Right lobe of liver (tissue), 6 donors: ENCODE results near the gene FOXJ1. TPM values are rescaled to one million over a fixed set of nuclear protein-coding genes. Genes with fewer than 3 reads are reported as not detected.

Source experiments
- ATAC-seq, 4 donors: fragments of 200-7000 bp; cut with Tn5 transposase; one replicate each; pipeline ENCODE4 v1.9.1; 2020; ENCODE audit warnings: mild to moderate bottlenecking in 4 of 4, moderate library complexity in 4 of 4
- DNase-seq, 3 donors: peaks; one replicate each; pipeline ENCODE4 v3.0.0-alpha.2; 2020
- H3K27ac ChIP-seq, 3 donors: fragments of 200-600 bp; one replicate each; pipeline ENCODE4 v1.8.0; 2022
- H3K27me3 ChIP-seq, 2 donors: fragments of 200-600 bp; one replicate each; pipeline ENCODE4 v1.8.0; 2022
- H3K36me3 ChIP-seq, 4 donors: fragments of 200-600 bp; sonication (generic) in 1 of 4; one replicate each; pipeline versions ENCODE4 v1.5.1 to v1.8.0; 2017 to 2022; ENCODE audit warnings: control low read depth in 1 of 4
- H3K4me1 ChIP-seq, 4 donors: fragments of 200-600 bp; sonication (generic) in 1 of 4; one replicate each; pipeline versions ENCODE4 v1.5.1 to v1.8.0; 2017 to 2022; ENCODE audit warnings: control low read depth in 1 of 4
- H3K4me3 ChIP-seq, 3 donors: fragments of 200-600 bp; one replicate each; pipeline ENCODE4 v1.8.0; 2022
- H3K9me3 ChIP-seq, 4 donors: fragments of 200-600 bp; sonication (generic) in 1 of 4; one replicate each; pipeline versions ENCODE4 v1.5.1 to v1.8.0; 2017 to 2022; ENCODE audit warnings: control low read depth in 1 of 4
- POLR2A ChIP-seq: fragments of 450-650 bp; IDR thresholded peaks from one replicate; pipeline ENCODE4 v1.6.1; 2017; ENCODE audit warnings: antibody characterized with exemption, mild to moderate bottlenecking
- WGBS: methylation state at CpG from one replicate; pipeline ENCODE4 v1.1.6; 2018; ENCODE audit warnings: low coverage, low lambda C conversion rate; ENCODE audit not compliant: insufficient coverage; ENCODE audit errors: missing lambda C conversion rate; 5-methylcytosine and 5-hydroxymethylcytosine counted together
- intact Hi-C, 2 donors: fragments of 100-400 bp; cut with DNase I; formaldehyde crosslinking; loops; one replicate each; pipeline versions ENCODE4 v1.11.2 to v1.14.1; 2022
- total RNA-seq, 6 experiments: library from RNA; depleted of rRNA in 2 of 6; stranded (reverse); fragments of >200 nt in 2 of 6; fragmentation: NEBNext Ultra II Directional in 3 of 6; extraction: Animal tissue kit (Norgen Biotek cat#: 25700) in 3 of 6; gene quantifications; one replicate each; pipeline versions ENCODE4 v1.1.0 to v1.2.4, GENCODE V29; 2016 to 2023
- TF ChIP-seq, protein P1 (sequence below), 4 donors: fragments of 200-600 bp in 3 of 4; fragments of 450-650 bp in 1 of 4; IDR thresholded peaks; one replicate each; pipeline versions ENCODE4 v1.5.1 to v1.8.0; 2016 to 2022; ENCODE audit warnings: antibody characterized with exemption in 4 of 4, mild to moderate bottlenecking in 2 of 4
- donor health status: DM: no; HTN: yes; CAD: no.
- donor health status: DM: no; HTN: no; CAD: no.
- donor health status: DM: no; HTN: no; CAD: no.
- donor health status: DM: no; HTN: yes; CAD: no.
- donor health status: DM: no; HTN: yes; CAD: no.

FOXJ1 gene
- total RNA-seq, 6 experiments from 2014 or later, result 0.06 to 0.12 (median 0.11) TPM; not detected in 3

DNA sequence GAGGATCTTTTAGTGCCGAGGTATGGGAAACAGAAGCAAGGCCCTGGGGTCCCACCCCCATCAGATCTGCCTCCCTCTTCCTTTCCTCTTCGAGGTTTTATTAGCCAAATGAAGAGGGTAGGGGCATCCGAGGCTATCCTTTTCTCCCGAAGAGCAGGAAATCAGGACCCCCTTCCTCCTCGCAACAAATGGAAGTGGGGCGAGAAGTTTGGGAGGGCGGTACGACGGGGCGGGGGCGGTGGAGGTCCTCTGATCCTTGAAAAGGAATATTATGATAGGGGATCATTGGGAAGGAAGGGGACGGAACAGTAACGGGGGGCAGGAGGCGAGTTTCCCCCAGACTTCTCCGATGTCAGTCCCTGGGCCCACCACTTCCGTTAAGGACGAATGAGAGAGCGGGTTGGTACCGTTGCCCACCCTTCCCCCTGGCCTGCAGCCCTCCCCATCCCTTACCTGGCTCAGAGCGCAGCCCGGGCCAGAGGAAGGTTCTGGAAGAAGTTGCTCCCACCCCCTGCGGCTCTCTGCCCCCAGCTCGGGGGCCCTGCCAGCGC, 309 bp downstream of the FOXJ1 start:
- H3K27ac ChIP-seq, result no peak overlapping the region
- H3K27me3 ChIP-seq, result peaks cover 0 to 9% of the 10 kb centered on the region in 2 donors
- intact Hi-C loops, result loop anchor here in 1 of 2 donors (5.0 kb wide), 1 partner anchor 48 kb away; no protein-coding TSS in a partner anchor
- 4% methylated on average over 7 of the region's 24 CpGs for WGBS
- H3K4me3 ChIP-seq, result peak overlapping the region; percentile 37 to 44 (median 40)
- H3K36me3 ChIP-seq, result no peaks in the 10 kb centered on the region
- no peak for ATAC-seq
- H3K9me3 ChIP-seq, result no peaks in the 10 kb centered on the region
- TF ChIP-seq, protein P1, sequence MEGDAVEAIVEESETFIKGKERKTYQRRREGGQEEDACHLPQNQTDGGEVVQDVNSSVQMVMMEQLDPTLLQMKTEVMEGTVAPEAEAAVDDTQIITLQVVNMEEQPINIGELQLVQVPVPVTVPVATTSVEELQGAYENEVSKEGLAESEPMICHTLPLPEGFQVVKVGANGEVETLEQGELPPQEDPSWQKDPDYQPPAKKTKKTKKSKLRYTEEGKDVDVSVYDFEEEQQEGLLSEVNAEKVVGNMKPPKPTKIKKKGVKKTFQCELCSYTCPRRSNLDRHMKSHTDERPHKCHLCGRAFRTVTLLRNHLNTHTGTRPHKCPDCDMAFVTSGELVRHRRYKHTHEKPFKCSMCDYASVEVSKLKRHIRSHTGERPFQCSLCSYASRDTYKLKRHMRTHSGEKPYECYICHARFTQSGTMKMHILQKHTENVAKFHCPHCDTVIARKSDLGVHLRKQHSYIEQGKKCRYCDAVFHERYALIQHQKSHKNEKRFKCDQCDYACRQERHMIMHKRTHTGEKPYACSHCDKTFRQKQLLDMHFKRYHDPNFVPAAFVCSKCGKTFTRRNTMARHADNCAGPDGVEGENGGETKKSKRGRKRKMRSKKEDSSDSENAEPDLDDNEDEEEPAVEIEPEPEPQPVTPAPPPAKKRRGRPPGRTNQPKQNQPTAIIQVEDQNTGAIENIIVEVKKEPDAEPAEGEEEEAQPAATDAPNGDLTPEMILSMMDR (IDR thresholded peaks at IDR 0.05), result no peak
- no peak for TF ChIP-seq POLR2A
- no peak for DNase-seq
- peaks cover 0 to 10% (median 4%) of the 10 kb centered on the region in 4 donors for H3K4me1 ChIP-seq

DNA sequence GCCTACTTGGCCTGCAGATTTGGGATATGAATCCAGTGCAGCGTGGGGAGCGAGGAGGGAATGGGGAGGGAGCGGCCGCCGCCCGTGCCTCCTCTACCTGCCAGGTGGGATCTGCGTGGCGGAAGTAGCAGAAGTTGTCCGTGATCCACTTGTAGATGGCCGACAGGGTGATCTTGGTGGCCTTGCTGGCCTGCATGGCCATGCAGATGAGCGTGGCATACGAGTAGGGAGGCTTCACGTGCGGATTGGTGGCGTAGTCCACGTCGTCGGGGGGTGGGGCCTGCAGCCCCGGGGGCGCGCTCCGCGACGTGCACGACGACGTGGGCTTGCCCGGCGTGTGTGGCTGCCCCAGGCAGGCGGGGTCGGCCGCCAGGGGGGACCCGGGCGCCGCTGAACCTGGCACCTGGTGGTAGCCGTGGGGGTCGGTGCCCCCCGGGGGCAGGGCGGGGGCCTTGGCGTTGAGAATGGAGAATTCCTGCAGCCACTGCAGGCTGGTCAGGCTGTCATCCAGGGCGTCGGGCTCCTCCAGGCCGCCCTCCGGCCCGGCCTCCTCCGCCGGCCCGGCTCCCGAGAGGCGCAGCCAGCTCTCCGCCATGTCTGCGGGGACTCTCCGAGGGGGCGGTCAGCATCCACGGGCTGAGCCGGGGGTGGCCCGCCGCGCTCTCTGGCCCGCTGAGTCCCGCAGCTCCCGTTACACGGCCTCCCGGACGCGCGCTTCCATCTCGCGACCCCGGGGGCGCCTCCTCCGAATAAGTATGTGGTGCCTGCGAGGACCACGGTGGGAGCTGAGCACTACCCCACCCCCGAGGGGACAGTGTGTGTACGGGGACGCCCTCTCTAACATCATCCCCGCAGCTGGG, 1.0 kb downstream of the FOXJ1 start:
- peaks cover 0 to 10% (median 4%) of the 10 kb centered on the region in 4 donors for H3K4me1 ChIP-seq
- no peaks in the 10 kb centered on the region for H3K36me3 ChIP-seq
- DNase-seq, result peak in 1 of 3 donors; percentile 23
- WGBS, result 50% methylated on average over 15 of the region's 78 CpGs
- TF ChIP-seq, protein P1 (IDR thresholded peaks at IDR 0.05), result no peak
- TF ChIP-seq POLR2A, result no peak
- no peak overlapping the region for H3K27ac ChIP-seq
- H3K27me3 ChIP-seq, result peaks cover 0 to 9% of the 10 kb centered on the region in 2 donors
- intact Hi-C loops, result loop anchor here in 1 of 2 donors (5.0 kb wide), 1 partner anchor 48 kb away; no protein-coding TSS in a partner anchor
- H3K9me3 ChIP-seq, result no peaks in the 10 kb centered on the region
- ATAC-seq, result no peak
- H3K4me3 ChIP-seq, result no peak overlapping the region

DNA sequence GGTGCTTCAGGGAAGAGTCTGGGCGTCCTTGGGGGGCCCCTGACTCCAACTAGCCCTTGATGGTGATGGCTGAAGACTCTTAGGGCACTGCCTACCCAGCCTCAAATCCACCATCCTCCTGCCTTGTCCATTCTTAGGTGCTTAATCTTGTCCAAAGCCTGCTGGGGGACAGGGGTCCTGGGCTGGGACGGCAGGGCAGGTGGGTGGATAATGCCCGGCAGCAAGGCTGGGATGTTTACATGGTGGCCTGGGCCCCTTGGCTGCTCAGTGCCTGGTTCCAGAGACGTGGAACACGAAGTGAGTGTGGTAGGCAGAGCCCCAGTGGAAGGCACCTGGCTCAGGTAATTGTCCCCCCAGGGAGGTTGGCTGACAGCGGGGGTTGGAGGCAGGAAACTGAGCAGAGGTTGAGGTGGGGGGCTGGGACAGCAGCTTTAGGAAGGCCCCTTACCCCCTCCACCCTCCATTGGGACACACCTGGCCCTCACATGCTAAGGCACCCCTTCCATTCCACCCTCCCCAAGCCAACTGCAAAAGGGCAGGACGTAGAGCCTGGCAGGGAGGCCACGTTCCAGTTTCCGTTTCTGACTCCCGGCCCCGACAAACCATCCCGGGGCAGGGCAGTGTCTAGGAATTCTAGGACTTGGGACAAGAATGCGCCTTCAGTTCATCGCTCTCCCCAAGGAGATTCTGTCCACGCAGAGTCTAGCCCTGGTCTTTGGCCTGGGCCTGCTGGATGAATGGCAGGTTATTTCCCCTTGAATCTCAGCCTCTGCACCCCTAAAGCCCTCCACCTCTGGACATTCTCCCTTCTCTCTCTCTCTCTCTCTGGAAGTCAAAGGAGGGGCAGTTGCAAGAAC, 1.9 kb downstream of the FOXJ1 start:
- H3K4me3 ChIP-seq, result no peak overlapping the region
- H3K27me3 ChIP-seq, result peaks cover 0 to 9% of the 10 kb centered on the region in 2 donors
- no peak overlapping the region for H3K27ac ChIP-seq
- no peaks in the 10 kb centered on the region for H3K9me3 ChIP-seq
- intact Hi-C loops, result no loop called here
- H3K4me1 ChIP-seq, result peaks cover 0 to 10% (median 4%) of the 10 kb centered on the region in 4 donors
- no peak for TF ChIP-seq POLR2A
- TF ChIP-seq, protein P1 (IDR thresholded peaks at IDR 0.05), result no peak
- no CpG with 5 or more reads among the region's 15 CpGs for WGBS
- no peaks in the 10 kb centered on the region for H3K36me3 ChIP-seq
- ATAC-seq (no peak), DNase-seq (peak in 1 of 3 donors; percentile 11)

DNA sequence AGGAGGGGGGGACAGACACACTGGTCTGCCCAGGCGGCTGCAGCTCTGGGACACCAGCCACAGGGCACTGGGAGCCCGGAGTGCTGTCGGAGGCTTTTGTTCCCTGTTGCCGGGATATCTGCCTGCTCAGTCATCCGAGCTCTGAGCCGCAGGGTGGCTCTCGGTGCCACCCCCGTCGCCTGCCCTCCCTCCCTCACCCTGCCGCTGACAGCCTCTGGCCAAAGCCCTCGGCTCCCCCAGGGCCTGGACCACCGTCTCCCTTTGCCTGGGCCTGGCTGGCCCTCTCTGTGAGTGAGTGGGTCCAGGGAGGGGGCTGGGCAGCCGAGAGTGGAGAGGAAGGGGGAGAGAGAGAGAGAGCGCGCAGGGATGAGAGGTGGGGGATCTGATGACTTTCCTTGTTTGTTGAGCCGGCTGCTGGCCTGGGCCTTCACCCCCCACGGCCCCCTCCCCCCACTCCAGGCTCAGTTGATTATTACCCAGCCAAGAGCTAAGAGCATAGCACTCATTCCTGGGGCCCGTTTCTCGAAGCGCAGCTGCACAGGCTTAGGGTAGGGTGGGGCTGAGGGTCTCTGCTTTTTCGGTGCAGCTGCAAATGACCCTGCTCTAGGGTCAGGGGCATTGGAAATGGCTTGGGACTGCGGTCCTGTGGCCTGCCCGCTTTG, 2.7 kb downstream of the FOXJ1 start:
- H3K9me3 ChIP-seq, result no peaks in the 10 kb centered on the region
- no peaks in the 10 kb centered on the region for H3K36me3 ChIP-seq
- no peak overlapping the region for H3K27ac ChIP-seq
- peaks cover 0 to 9% of the 10 kb centered on the region in 2 donors for H3K27me3 ChIP-seq
- TF ChIP-seq, protein P1 (IDR thresholded peaks at IDR 0.05), result no peak
- TF ChIP-seq POLR2A, result no peak
- no peak overlapping the region for H3K4me3 ChIP-seq
- intact Hi-C loops, result no loop called here
- DNase-seq, result peak in 1 of 3 donors; percentile 17
- 15% methylated on average over 5 of the region's 23 CpGs for WGBS
- H3K4me1 ChIP-seq, result peaks cover 0 to 10% (median 4%) of the 10 kb centered on the region in 4 donors
- peak in 1 of 4 donors; percentile 12 for ATAC-seq
